ENCODE measurements around the gene HDAC7.

HDAC7 gene

GRCh38 chr12:47770086-47770726 lies 49.5 kb downstream of the HDAC7 start:
- TF ChIP-seq TCF4 (CRISPR knock-in tag; IDR thresholded peaks at IDR 0.05; ENCODE audit: borderline replicate concordance) (no peak), ARNTL (CRISPR knock-in tag; IDR thresholded peaks at IDR 0.05; ENCODE audit: borderline replicate concordance, low read depth) (no peak), PPARA (CRISPR knock-in tag; IDR thresholded peaks at IDR 0.05; ENCODE audit: borderline replicate concordance) (no peak), POU6F1 (CRISPR knock-in tag; IDR thresholded peaks at IDR 0.05; ENCODE audit: borderline replicate concordance, low read depth) (no peak), ZC3H10 (CRISPR knock-in tag; IDR thresholded peaks at IDR 0.05) (no peak), CSDC2 (CRISPR knock-in tag; IDR thresholded peaks at IDR 0.05) (no peak), ZNF70 (CRISPR knock-in tag; IDR thresholded peaks at IDR 0.05) (no peak), ZNF565 (CRISPR knock-in tag; conservative IDR thresholded peaks at IDR 0.05; ENCODE audit: low read depth) (no peak)
- ATAC-seq = no peak

DNA sequence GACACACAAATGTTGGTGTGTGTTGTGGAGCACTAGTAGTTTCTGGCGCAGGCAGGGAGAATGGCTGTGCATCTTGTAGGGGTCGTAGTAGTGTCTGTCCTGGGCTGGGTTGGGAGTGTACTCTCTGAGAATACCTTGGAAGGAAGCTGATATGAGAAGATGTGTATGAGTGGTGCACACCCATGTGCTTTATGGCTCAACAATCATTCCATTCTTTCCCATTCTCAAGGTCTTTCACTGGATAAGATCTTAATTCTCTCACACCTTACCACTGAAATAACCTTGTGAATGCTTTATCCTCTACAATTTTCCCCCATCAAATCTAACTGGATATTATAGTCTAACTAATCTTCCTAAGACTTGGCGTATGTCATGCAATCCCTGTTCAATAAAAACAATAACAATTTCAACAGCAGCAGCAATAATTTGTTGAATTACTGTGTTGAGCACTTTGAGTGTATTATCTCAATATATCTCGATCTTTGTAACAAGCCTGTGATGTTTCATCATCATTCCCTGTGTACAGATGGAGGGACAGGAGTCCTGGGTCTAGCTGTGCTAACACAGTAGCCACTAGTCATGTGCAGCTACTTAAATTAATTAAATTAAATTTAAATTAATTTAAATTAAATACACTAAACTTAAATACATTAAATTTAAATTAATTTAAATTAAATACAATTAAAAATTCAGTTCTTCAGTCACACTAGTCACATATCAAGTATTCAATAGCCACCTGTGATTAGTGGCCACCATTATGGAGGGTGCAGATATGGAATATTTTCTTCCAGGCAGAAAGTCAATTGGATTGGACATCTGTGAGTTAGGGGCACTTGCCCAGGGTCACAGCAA lies 50.2 kb downstream of the HDAC7 start:
- no peak for ATAC-seq
- TF ChIP-seq ESRRG (CRISPR knock-in tag; IDR thresholded peaks at IDR 0.05) = no peak
- TF ChIP-seq ARNTL (CRISPR knock-in tag; IDR thresholded peaks at IDR 0.05; ENCODE audit: borderline replicate concordance, low read depth) = no peak
- no peak for TF ChIP-seq CREB5 (CRISPR knock-in tag; IDR thresholded peaks at IDR 0.05; ENCODE audit: low read depth)
- TF ChIP-seq CSDC2 (CRISPR knock-in tag; IDR thresholded peaks at IDR 0.05) = no peak
- TF ChIP-seq ZNF70 (CRISPR knock-in tag; IDR thresholded peaks at IDR 0.05) = no peak
- TF ChIP-seq ZNF8 (CRISPR knock-in tag; IDR thresholded peaks at IDR 0.05) = no peak
- no peak for TF ChIP-seq ISL1 (CRISPR knock-in tag; IDR thresholded peaks at IDR 0.05)
- TF ChIP-seq, protein P1, sequence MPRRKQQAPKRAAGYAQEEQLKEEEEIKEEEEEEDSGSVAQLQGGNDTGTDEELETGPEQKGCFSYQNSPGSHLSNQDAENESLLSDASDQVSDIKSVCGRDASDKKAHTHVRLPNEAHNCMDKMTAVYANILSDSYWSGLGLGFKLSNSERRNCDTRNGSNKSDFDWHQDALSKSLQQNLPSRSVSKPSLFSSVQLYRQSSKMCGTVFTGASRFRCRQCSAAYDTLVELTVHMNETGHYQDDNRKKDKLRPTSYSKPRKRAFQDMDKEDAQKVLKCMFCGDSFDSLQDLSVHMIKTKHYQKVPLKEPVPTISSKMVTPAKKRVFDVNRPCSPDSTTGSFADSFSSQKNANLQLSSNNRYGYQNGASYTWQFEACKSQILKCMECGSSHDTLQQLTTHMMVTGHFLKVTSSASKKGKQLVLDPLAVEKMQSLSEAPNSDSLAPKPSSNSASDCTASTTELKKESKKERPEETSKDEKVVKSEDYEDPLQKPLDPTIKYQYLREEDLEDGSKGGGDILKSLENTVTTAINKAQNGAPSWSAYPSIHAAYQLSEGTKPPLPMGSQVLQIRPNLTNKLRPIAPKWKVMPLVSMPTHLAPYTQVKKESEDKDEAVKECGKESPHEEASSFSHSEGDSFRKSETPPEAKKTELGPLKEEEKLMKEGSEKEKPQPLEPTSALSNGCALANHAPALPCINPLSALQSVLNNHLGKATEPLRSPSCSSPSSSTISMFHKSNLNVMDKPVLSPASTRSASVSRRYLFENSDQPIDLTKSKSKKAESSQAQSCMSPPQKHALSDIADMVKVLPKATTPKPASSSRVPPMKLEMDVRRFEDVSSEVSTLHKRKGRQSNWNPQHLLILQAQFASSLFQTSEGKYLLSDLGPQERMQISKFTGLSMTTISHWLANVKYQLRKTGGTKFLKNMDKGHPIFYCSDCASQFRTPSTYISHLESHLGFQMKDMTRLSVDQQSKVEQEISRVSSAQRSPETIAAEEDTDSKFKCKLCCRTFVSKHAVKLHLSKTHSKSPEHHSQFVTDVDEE (CRISPR knock-in tag; IDR thresholded peaks at IDR 0.05) = no peak
- TF ChIP-seq ZFP3 (CRISPR knock-in tag; IDR thresholded peaks at IDR 0.05) = no peak
- TF ChIP-seq POU6F1 (CRISPR knock-in tag; IDR thresholded peaks at IDR 0.05; ENCODE audit: borderline replicate concordance, low read depth) = no peak
- TF ChIP-seq TOX (CRISPR knock-in tag; IDR thresholded peaks at IDR 0.05; ENCODE audit: borderline replicate concordance) = no peak
- no peak for TF ChIP-seq BACH2 (CRISPR knock-in tag; IDR thresholded peaks at IDR 0.05; ENCODE audit: borderline replicate concordance)
- TF ChIP-seq ZNF565 (CRISPR knock-in tag; conservative IDR thresholded peaks at IDR 0.05; ENCODE audit: low read depth) = no peak
- TF ChIP-seq ZFP30 (CRISPR knock-in tag; IDR thresholded peaks at IDR 0.05) = no peak
- no peak for TF ChIP-seq PATZ1 (CRISPR knock-in tag; IDR thresholded peaks at IDR 0.05; ENCODE audit: borderline replicate concordance)
- TF ChIP-seq, protein P2, sequence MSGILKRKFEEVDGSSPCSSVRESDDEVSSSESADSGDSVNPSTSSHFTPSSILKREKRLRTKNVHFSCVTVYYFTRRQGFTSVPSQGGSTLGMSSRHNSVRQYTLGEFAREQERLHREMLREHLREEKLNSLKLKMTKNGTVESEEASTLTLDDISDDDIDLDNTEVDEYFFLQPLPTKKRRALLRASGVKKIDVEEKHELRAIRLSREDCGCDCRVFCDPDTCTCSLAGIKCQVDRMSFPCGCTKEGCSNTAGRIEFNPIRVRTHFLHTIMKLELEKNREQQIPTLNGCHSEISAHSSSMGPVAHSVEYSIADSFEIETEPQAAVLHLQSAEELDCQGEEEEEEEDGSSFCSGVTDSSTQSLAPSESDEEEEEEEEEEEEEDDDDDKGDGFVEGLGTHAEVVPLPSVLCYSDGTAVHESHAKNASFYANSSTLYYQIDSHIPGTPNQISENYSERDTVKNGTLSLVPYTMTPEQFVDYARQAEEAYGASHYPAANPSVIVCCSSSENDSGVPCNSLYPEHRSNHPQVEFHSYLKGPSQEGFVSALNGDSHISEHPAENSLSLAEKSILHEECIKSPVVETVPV (CRISPR knock-in tag; IDR thresholded peaks at IDR 0.05) = no peak
- TF ChIP-seq GLIS3 (CRISPR knock-in tag; IDR thresholded peaks at IDR 0.05) = no peak
- no peak for TF ChIP-seq OSR1 (CRISPR knock-in tag; IDR thresholded peaks at IDR 0.05)
- no peak for TF ChIP-seq PPARA (CRISPR knock-in tag; IDR thresholded peaks at IDR 0.05; ENCODE audit: borderline replicate concordance)
- TF ChIP-seq ZC3H10 (CRISPR knock-in tag; IDR thresholded peaks at IDR 0.05) = no peak
